Liver (tissue), 3 donors: ENCODE data around the gene KCNQ4.

Experiments
- EGR1 ChIP-seq, 2 donors: IDR thresholded peaks; 2 replicates each; pipeline ENCODE4 v1.6.1; 2016 to 2018; ENCODE audit warnings: antibody characterized with exemption in 2 of 2, low read depth in 2 of 2
- FOXA1 ChIP-seq: IDR thresholded peaks from 2 replicates; pipeline ENCODE4 v1.6.1; 2016; ENCODE audit warnings: antibody characterized with exemption
- HNF4G ChIP-seq: IDR thresholded peaks from 2 replicates; pipeline ENCODE4 v1.6.1; 2016; ENCODE audit warnings: antibody characterized with exemption
- JUND ChIP-seq, 2 donors: IDR thresholded peaks; 2 replicates each; pipeline ENCODE4 v1.6.1; 2016; ENCODE audit warnings: antibody characterized with exemption in 2 of 2
- NR2F2 ChIP-seq: IDR thresholded peaks from 2 replicates; pipeline ENCODE4 v1.6.1; 2016; ENCODE audit warnings: antibody characterized with exemption
- RAD21 ChIP-seq, 2 donors: IDR thresholded peaks; 2 replicates each; pipeline ENCODE4 v1.6.1; 2016; ENCODE audit warnings: antibody characterized with exemption in 2 of 2, mild to moderate bottlenecking in 2 of 2
- RXRA ChIP-seq, 2 donors: IDR thresholded peaks; 2 replicates each; pipeline ENCODE4 v1.6.1; 2017 to 2018; ENCODE audit warnings: antibody characterized with exemption in 2 of 2, mild to moderate bottlenecking in 1 of 2
- SP1 ChIP-seq: IDR thresholded peaks from 2 replicates; pipeline ENCODE4 v1.6.1; 2018; ENCODE audit warnings: antibody characterized with exemption, mild to moderate bottlenecking
- TAF1 ChIP-seq: conservative IDR thresholded peaks from 2 replicates; pipeline ENCODE4 v1.6.1; 2016; ENCODE audit warnings: antibody characterized with exemption, mild to moderate bottlenecking
- YY1 ChIP-seq: IDR thresholded peaks from 2 replicates; pipeline ENCODE4 v1.6.1; 2016; ENCODE audit warnings: antibody characterized with exemption, mild to moderate bottlenecking
- TF ChIP-seq, protein P1 (sequence below): fragments of 150-350 bp; IDR thresholded peaks from 2 replicates; pipeline ENCODE4 v1.5.1; 2017; ENCODE audit warnings: improper control_type of control experiment, low read depth, low read length; ENCODE audit not compliant: missing input control
- TF ChIP-seq, protein P2 (sequence below): IDR thresholded peaks from 2 replicates; pipeline ENCODE4 v1.6.1; 2016; ENCODE audit warnings: antibody characterized with exemption, mild to moderate bottlenecking
- TF ChIP-seq, protein P3 (sequence below): IDR thresholded peaks from 2 replicates; pipeline ENCODE4 v1.6.1; 2016; ENCODE audit warnings: antibody characterized with exemption
- donor health status: healthy.
- donor health status: healthy.

DNA sequence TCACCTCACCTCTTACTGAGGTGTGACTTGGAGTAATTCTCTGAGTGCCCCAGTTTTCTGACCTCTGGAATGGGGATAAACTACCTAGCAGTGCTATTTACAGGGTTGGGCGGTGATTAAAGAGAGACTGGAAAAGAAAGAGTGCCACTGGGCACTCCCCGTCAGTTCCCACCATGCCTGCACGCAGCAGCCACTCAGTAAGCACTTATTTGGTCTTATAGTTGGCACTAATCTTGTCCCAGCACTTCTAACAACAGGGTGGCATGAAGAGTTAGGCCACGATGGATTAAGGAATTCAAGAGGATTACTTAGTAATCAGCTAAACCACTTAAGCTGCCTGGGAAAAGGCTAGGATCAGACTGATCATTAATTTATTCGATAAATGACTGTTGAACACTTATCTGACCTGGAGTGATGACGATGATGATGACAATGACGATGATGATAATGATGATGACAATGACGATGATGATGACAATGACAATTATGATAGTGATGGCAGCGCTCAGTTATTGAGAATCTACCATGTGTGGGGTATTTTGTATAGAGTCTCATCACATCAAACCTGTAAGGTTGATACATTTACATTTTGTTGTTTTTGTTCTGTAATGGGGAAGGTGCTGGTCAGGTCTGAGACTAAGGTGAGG, 73.2 kb downstream of the KCNQ4 start:
- TF ChIP-seq, protein P1, sequence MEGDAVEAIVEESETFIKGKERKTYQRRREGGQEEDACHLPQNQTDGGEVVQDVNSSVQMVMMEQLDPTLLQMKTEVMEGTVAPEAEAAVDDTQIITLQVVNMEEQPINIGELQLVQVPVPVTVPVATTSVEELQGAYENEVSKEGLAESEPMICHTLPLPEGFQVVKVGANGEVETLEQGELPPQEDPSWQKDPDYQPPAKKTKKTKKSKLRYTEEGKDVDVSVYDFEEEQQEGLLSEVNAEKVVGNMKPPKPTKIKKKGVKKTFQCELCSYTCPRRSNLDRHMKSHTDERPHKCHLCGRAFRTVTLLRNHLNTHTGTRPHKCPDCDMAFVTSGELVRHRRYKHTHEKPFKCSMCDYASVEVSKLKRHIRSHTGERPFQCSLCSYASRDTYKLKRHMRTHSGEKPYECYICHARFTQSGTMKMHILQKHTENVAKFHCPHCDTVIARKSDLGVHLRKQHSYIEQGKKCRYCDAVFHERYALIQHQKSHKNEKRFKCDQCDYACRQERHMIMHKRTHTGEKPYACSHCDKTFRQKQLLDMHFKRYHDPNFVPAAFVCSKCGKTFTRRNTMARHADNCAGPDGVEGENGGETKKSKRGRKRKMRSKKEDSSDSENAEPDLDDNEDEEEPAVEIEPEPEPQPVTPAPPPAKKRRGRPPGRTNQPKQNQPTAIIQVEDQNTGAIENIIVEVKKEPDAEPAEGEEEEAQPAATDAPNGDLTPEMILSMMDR: no peak
- TF ChIP-seq RAD21 (IDR thresholded peaks at IDR 0.05) (no peak), RXRA (IDR thresholded peaks at IDR 0.05) (no peak), TAF1 (no peak), EGR1 (IDR thresholded peaks at IDR 0.05; ENCODE audit: low read depth in 2 of 2) (no peak), FOXA1 (no peak), SP1 (no peak), YY1 (no peak), HNF4G (no peak), JUND (IDR thresholded peaks at IDR 0.05) (no peak), NR2F2 (no peak)
- TF ChIP-seq, protein P2, sequence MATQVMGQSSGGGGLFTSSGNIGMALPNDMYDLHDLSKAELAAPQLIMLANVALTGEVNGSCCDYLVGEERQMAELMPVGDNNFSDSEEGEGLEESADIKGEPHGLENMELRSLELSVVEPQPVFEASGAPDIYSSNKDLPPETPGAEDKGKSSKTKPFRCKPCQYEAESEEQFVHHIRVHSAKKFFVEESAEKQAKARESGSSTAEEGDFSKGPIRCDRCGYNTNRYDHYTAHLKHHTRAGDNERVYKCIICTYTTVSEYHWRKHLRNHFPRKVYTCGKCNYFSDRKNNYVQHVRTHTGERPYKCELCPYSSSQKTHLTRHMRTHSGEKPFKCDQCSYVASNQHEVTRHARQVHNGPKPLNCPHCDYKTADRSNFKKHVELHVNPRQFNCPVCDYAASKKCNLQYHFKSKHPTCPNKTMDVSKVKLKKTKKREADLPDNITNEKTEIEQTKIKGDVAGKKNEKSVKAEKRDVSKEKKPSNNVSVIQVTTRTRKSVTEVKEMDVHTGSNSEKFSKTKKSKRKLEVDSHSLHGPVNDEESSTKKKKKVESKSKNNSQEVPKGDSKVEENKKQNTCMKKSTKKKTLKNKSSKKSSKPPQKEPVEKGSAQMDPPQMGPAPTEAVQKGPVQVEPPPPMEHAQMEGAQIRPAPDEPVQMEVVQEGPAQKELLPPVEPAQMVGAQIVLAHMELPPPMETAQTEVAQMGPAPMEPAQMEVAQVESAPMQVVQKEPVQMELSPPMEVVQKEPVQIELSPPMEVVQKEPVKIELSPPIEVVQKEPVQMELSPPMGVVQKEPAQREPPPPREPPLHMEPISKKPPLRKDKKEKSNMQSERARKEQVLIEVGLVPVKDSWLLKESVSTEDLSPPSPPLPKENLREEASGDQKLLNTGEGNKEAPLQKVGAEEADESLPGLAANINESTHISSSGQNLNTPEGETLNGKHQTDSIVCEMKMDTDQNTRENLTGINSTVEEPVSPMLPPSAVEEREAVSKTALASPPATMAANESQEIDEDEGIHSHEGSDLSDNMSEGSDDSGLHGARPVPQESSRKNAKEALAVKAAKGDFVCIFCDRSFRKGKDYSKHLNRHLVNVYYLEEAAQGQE: no peak
- TF ChIP-seq, protein P3, sequence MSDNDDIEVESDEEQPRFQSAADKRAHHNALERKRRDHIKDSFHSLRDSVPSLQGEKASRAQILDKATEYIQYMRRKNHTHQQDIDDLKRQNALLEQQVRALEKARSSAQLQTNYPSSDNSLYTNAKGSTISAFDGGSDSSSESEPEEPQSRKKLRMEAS: no peak
